Left renal cortex interstitium (tissue), 4 donors: Measurements from ENCODE around the gene CAV3. TPM values are rescaled to one million over a fixed set of nuclear protein-coding genes. Genes with fewer than 3 reads are reported as not detected.
"Not testable (repeated sequence)": the region's sequence is repeated elsewhere in the genome, so short reads cannot be mapped to it uniquely, and the experiment has no call there.

Experiments used
- DNase-seq, 4 donors: peaks; one replicate each; pipeline ENCODE4 v3.0.0-alpha.2; 2013; ENCODE audit warnings: low read depth in 4 of 4, low spot score in 2 of 4, missing footprints in 1 of 4
- polyA plus RNA-seq, 4 donors: library from polyadenylated mRNA; unstranded; fragments of 120-200 nt; gene quantifications; one replicate each; pipeline ENCODE4 v1.2.1, GENCODE V29; 2013; ENCODE audit not compliant: insufficient read length in 4 of 4

Gene CAV3
- under 1 TPM; 0.43 to 0.86 (median 0.63) TPM for polyA plus RNA-seq

DNA sequence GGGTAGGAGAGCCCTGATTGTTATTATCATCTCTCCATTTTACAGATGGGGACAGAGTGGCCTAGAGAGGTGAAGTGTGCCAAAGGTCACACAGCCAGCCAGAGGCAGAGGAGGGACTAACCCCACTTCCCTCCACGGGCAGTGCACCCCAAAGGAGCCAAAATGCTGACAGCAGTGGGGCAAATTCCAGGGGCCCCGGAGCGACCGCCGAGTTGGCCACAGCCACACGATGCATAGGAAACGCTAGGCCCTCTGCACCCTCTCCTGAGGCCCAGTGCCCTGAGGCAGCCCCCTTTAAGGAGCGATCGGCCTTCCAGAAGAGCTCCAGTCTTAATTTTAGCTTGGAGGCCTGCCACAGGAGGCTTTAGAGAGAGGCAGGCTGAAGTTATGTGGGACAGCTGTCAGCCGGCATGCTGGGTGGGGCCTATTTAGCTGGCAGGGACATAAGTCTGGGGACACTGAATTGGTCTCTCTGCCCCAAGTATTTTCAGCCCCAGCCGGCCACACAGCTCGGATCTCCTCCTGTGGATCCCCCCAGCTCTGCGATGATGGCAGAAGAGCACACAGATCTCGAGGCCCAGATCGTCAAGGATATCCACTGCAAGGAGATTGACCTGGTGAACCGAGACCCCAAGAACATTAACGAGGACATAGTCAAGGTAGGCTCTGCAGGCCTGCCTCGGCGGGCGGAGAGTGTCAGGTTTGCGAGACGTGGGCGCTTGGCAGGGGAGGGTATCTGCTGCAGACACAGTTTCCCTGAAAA lies at the start of gene CAV3:
Gene CAV3, plus strand, starts transcription at position 471 of the 763 bp plus-strand sequence. Its CDS starts 75 bp downstream, at position 546.
- DNase-seq, result no peak

DNA sequence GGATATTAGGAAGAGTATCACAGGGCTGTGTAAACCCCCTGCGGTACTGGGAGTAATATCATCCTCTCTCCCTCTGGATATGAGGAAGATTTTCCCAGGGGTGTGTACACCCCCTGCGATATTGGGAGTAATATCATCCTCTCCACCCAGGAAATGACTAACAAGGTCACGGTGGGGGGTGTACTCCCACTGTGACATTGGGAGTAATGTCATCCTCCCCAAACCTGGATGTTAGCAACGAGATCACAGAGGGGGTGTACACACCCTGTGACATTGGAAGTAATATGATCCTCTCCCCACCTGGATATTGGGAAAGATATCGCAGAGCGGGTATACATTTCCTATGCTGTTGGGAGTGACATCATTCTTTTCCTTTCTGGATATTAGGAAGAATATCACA lies 48.6 kb upstream of the CAV3 start:
- DNase-seq, result not testable (repeated sequence)

- not testable (repeated sequence) for DNase-seq
Observed at GRCh38 chr3:8691295-8691694, 42.3 kb upstream of the CAV3 start.

DNA sequence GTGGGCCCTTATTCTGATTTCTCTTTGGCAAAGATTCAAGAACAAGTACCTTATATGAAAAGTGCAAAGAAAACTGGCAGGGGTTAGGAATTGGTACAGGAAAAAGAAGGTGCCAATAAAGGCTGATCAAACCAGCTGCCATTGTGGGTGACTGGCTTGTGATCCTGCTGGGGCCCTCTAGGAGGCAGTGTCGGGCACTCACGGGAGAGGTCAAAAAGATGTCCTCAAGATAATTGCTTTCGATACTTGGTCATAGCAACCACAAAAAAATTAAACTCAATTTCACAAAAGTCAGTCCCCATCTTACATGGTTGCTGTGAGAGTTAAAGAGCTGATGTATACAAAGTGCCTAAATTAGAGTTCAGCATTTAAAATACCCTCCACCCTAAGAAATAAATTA lies 31.0 kb upstream of the CAV3 start:
- no peak for DNase-seq

- DNase-seq, result no peak
Observed at GRCh38 chr3:8705575-8705974, 28.0 kb upstream of the CAV3 start.

DNA sequence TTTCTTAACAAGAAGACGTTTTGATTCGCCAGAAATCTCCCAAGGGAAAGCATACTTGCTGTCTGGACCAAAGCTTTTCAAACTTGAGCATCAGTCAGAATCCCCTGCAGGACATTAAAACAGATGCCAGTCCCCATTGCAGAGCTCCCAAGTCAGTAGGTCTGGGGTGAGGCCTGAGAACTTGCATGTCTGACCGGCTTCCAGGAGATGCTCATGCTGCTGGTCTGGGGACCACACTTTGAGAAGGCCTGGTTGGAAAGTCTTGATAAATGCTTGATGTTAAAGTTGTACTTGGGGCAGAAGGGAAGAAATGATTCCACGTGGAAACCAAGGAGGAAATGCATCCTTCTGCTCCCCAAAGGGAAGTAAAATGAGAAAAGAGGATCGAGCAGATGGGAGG lies 24.3 kb upstream of the CAV3 start:
- no peak for DNase-seq

DNA sequence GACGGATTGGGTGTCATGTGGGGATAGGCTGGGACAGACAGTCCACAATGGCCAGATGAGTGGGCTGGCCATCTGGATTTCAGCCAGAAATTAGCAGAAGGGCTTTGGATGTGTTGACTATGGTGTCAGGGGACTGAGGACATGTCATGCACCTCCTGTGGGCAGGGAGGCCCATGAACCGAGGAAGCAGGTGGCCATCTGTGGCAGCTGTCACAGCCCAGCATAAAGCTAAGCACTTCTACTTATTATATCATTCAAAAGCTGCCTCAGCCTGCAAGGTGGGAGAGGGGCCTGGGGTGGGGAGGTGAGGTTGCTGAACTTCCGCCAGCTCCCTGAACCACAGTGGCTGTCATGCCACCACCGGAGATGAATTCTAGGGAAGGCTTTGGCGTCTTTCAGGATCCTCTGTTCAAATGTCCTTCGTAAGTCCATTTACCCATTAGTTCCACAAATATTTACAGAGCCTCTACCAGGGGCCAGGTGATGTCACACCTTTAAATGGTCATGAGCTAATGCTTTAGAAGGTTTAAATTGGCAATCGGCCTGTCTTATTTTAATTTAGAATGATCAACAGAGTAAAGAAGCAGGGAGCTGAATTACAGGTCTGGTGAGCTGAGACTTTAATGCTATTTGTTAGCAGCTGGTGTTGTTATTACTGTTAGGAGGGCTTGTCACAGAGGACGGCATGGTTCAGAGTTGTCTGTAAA lies 23.6 kb upstream of the CAV3 start:
- DNase-seq, result no peak

DNA sequence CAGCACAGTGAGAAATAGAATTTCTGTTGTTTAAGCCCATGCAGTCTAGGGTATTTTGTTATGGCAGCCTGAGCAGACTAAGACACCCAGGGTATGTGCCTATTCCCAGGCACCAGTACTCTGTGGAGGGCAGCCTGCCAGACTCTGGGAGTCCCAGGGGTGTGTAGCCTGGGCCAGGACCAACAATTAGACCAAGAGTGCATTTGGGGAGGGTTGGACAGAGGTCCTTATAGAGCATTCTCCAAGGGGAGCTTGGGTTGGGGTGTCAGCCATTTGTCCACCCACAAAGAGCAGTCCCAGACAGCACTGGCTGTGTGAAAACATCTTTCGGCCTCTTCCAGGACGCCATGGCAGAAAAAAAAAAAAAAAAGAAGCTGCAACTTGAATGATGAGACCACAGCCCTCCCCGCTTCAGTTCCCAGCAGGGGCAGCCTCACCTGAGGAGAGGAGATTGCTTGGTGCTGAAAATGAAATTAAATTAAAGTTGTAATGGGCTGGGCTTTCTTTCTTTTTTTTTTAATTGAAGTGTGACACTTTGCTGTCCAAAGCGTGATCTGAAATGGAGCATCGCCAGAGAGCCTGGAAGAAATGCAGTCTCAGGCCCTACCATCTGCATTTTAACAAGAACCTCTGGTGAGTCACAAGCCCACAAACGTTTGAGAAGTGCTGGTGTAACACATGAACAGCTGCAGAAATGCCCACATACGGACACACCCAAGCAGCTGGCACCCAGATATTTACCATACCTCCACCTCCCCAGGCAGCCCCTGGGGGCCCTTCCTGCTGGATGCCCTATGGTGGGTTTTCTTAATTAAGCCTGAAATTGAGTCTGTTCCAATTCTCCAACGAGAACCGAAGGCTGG lies 21.3 kb upstream of the CAV3 start:
- no peak for DNase-seq

GRCh38 chr3:8712908-8713255 lies 20.7 kb upstream of the CAV3 start:
- no peak for DNase-seq

DNA sequence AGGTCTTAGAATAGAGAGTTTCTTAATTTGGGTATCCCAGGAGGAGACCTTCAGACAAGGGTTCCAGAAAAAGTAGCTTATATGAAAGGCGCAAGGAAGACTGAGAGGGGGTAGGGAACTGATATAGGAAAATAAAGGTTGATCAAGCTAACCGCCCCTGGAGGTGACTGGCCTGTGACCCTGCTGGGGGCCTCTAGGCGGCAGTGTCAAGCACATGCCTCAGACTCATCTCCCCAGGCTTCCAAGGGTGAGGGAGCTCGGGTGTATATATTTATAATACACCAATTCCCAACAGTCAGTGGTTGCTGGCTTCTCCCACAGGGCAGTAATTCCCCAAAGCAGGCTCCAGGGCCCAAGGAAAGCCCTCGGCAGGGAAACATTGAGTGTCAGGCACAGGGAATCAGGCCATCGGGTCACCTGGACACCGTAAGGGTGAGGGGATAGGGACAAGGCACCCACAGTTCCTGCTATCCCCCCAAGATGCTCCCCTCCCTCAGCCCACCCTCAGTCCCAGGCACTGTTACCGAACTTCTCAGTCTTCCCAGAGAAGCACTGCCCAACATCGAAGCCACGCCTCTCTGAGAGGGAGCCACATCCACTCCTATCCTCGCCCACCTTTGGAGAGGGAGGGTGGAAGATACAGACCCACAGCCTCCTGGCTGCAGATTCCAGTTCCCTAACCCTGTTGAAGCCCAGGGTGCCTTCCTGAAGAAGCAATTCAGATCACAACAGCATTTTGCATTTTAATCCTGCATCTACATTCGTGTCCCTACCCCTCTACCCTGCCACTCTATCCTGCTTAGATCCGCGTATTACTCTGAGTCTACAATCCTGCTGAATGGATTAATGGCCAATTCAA lies 19.5 kb upstream of the CAV3 start:
- DNase-seq, result no peak

- DNase-seq, result not testable (repeated sequence)
Observed at GRCh38 chr3:8715757-8716156, 17.8 kb upstream of the CAV3 start.

GRCh38 chr3:8722808-8723207 lies 10.8 kb upstream of the CAV3 start:
- no peak for DNase-seq

- no peak for DNase-seq
Observed at GRCh38 chr3:8723612-8724011, 10.0 kb upstream of the CAV3 start.

GRCh38 chr3:8724108-8724752 lies 9.4 kb upstream of the CAV3 start:
- no peak for DNase-seq

DNA sequence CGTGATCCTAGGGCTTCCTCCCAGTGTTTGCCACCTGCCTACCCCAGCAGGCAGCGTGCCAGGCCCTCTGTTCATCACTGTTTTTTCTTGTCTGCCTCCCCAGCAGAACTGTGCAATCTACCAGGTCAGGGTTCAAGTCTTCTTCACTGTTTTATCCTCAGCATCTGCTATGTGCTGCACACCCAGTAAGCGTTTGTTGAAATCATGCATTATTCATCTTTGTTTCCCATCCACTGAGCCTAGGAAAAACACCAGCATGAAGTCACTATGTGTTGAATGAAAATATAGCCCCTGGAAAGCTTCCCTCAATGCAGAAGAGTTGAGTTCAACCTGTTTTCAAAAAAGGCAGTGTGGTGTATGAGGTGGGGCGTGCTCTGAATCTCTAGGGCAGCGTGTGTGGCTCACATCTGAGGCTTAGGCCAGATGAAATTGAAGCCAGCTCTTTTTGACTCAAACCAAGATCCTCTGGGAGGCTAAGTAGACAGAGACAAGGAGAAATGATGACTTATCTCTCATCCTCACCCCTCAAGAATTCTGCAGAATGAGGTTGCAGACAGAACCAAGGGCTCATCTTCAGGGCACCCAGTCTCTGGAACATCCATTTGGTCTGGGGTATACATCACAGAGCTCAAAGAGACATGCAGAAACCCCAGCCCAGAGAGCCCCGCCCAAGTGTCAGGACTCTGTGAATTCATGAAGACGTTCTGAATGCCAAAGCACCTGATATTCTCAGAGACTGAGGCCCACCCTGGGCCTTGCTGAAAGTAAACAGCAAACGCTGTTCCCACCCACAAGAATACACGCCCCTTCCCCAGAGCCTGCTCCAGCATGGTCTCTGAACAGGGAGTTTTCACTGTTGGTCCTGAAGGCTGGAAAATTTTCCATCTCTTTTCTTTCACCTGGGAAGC lies 5.7 kb upstream of the CAV3 start:
- DNase-seq, result no peak

DNA sequence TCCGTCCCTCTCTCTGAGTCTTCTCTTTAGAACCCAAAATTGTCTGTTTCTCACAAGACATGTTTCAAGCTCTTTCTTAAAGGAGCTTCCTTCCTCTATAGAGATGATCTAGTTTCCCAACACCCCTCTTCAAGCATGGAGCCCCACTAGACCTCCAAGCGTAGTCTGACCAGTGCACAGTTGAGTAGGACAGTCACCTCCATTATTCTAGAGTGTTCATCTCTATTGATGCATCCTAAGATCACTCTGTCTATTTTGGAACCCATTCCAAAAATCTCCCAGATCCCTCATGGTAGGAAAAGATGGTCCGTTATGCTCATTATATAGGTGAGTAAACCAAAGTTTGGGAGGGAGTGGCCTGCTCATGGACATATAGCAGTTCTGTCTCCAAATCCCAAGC lies 4.1 kb upstream of the CAV3 start:
- DNase-seq, result no peak

DNA sequence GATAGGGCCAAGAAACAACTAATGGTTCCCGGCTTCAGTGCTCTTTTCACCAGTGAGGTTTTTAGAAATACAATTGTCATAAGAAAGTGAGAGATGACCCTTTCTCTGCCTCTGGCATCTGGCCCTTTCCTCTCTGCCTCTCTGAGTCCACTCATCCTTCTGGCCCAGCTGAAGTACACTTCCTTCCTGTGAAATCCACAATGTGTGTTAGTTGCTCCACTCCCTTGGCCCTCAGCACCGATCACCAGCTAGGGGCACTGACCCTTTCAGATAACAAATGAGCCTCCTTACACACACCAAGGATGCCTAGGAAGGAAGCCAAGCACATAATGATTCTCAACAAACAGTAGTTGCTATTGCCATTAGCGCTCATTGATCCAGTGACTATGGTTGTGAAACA lies 2.9 kb upstream of the CAV3 start:
- DNase-seq, result no peak

GRCh38 chr3:8732413-8732812 lies 1.2 kb upstream of the CAV3 start:
- no peak for DNase-seq
